ENCODE data around the gene CEP41.

DNA sequence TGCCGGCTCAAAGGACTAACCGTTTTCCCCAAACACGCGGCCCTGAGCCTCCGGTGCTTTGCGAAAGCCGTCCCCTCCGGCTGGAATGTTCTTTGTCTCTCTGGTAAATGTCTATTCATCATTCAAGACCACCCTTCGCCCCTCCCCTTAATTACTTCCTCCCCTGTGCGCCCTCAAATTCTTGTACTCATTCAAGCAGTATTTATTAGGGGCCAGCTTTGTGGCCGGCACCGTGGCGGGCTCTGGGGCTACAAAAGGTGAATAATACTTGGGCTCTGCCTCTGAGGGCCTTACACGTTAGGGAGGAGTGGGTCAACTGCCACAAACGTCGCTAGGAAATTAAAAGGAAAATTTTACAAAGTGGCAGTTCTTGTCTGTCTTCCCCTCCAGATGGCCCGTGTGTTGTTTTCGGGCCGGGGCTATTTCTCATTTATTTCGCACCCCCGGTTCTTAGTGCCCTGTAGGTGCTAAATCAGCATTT, 49.5 kb upstream of the CEP41 start:
- TF ChIP-seq, protein P1, sequence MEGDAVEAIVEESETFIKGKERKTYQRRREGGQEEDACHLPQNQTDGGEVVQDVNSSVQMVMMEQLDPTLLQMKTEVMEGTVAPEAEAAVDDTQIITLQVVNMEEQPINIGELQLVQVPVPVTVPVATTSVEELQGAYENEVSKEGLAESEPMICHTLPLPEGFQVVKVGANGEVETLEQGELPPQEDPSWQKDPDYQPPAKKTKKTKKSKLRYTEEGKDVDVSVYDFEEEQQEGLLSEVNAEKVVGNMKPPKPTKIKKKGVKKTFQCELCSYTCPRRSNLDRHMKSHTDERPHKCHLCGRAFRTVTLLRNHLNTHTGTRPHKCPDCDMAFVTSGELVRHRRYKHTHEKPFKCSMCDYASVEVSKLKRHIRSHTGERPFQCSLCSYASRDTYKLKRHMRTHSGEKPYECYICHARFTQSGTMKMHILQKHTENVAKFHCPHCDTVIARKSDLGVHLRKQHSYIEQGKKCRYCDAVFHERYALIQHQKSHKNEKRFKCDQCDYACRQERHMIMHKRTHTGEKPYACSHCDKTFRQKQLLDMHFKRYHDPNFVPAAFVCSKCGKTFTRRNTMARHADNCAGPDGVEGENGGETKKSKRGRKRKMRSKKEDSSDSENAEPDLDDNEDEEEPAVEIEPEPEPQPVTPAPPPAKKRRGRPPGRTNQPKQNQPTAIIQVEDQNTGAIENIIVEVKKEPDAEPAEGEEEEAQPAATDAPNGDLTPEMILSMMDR (IDR thresholded peaks at IDR 0.05; ENCODE audit: low read depth, low read length, missing input control): no peak
- TF ChIP-seq MAX (IDR thresholded peaks at IDR 0.05) (no peak), TAF1 (conservative IDR thresholded peaks at IDR 0.05) (no peak), YY1 (IDR thresholded peaks at IDR 0.05) (no peak), EGR1 (IDR thresholded peaks at IDR 0.05; ENCODE audit: low read depth in 2 of 2) (no peak), REST (IDR thresholded peaks at IDR 0.05) (no peak), ZBTB33 (IDR thresholded peaks at IDR 0.05) (no peak), RAD21 (IDR thresholded peaks at IDR 0.05) (no peak), HNF4A (conservative IDR thresholded peaks at IDR 0.05) (no peak), FOXA1 (IDR thresholded peaks at IDR 0.05) (no peak), SP1 (IDR thresholded peaks at IDR 0.05) (no peak), JUND (IDR thresholded peaks at IDR 0.05) (no peak)
